ENCODE data around the gene NIPAL3. TPM values are rescaled to one million over a fixed set of nuclear protein-coding genes. Genes with fewer than 3 reads are reported as not detected.

The NIPAL3 gene
- total and polyA plus RNA-seq, 2 experiments from 2014 or later: 55.9 to 78.4 TPM

DNA sequence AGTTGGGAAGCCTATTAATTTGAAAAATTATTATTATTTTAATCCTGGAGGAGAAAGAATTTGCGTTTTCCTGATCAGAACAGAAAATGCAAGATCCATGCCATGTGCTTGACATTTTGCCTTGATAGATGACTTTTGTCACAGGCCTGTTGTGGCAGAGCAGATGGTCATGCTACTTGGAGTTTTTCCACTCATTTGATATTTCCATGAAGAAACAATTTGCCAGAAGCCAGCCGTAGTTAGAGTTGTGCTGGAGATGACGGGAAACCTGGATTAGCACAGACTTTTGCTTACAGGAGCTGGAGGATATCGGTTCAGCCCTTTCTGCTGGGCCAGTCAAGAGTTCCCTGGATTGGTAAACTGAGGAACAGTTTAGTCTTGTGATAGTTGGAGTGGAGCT lies 90.2 kb downstream of the NIPAL3 start:
- H3K79me2 ChIP-seq (ENCODE audit: insufficient read depth): peaks cover 58% of the 10 kb centered on the region
- TF ChIP-seq EZH2phosphoT487 (IDR thresholded peaks at IDR 0.05; ENCODE audit: insufficient read depth, low read depth) (no peak), EZH2 (IDR thresholded peaks at IDR 0.05; ENCODE audit: insufficient read depth, poor library complexity, severe bottlenecking) (no peak)
- DNase-seq: no peak
- H3F3A ChIP-seq (ENCODE audit: insufficient read depth): peaks cover 14% of the 10 kb centered on the region
- H3K4me3 ChIP-seq: no peak overlapping the region
- in situ Hi-C loops (cut with MboI): no loop called here
- H3K36me3 ChIP-seq (ENCODE audit: low read depth): no peaks in the 10 kb centered on the region
- H3K27me3 ChIP-seq (replicated peaks; ENCODE audit: insufficient read depth): no peaks in the 10 kb centered on the region
- no peak overlapping the region for H3K9ac ChIP-seq
- H3K4me1 ChIP-seq (ENCODE audit: insufficient read depth): peaks cover 7% of the 10 kb centered on the region; the same call in 1 of the 2 replicates
- no peaks in the 10 kb centered on the region for H4K20me1 ChIP-seq (ENCODE audit: insufficient read depth)
- no peak overlapping the region for H3K27ac ChIP-seq
- no peaks in the 10 kb centered on the region for H3K9me2 ChIP-seq (ENCODE audit: insufficient read depth)
- no peak overlapping the region for H3K4me2 ChIP-seq (ENCODE audit: unreplicated experiment)
- H2AFZ ChIP-seq: no peak overlapping the region
- WGBS, 2 experiments (ENCODE audit: low coverage in 1 of 2, low lambda C conversion rate in 2 of 2, missing lambda C conversion rate in 2 of 2): 90 to 92% methylated on average over 4 of the region's 4 CpGs
- no peaks in the 10 kb centered on the region for H3K9me3 ChIP-seq (ENCODE audit: low read depth)

DNA sequence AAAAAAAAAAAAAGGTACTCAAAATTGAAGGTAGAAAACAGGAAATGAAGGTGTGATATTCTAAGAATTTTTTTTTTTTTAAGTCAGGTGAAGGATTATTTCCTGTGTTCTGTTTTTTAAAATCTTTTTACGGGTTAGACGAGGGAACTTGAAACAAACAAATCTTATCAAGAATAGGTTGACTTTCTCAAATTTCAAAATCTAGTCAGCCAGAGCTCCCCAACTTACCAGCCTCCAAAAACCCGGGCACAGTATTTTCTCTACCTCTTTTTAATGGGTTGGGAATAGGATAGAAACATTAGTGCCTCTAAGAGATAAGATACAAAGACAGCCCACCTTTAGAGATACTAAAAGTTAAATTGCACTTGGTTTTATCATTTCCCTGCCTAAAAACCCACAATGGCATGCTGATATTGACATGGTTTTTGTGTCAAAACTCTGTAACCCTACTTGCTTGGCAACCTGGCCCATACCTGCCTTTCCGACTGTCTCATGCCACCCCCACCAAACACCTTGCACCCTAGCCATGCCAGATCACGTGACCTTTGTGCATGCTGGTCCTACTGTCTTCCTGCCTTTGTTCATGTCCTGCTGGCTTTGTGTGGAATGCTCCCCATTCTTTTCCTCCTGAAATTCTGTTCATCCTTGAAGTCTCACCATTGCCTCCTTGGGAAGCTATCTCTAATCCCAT lies 91.2 kb downstream of the NIPAL3 start:
- H4K20me1 ChIP-seq (ENCODE audit: insufficient read depth): no peaks in the 10 kb centered on the region
- H3K9ac ChIP-seq: no peak overlapping the region
- WGBS, 2 experiments (ENCODE audit: low coverage in 1 of 2, low lambda C conversion rate in 2 of 2, missing lambda C conversion rate in 2 of 2): 89 to 92% methylated on average over 5 of the region's 5 CpGs
- H3K4me1 ChIP-seq (ENCODE audit: insufficient read depth): peaks cover 7% of the 10 kb centered on the region; the same call in 1 of the 2 replicates
- in situ Hi-C loops (cut with MboI): no loop called here
- H2AFZ ChIP-seq: no peak overlapping the region
- no peak for DNase-seq
- H3F3A ChIP-seq (ENCODE audit: insufficient read depth): peaks cover 6% of the 10 kb centered on the region
- H3K27me3 ChIP-seq (replicated peaks; ENCODE audit: insufficient read depth): no peaks in the 10 kb centered on the region
- H3K9me3 ChIP-seq (ENCODE audit: low read depth): no peaks in the 10 kb centered on the region
- H3K4me3 ChIP-seq: no peak overlapping the region
- TF ChIP-seq EZH2phosphoT487 (IDR thresholded peaks at IDR 0.05; ENCODE audit: insufficient read depth, low read depth): no peak
- no peak for TF ChIP-seq EZH2 (IDR thresholded peaks at IDR 0.05; ENCODE audit: insufficient read depth, poor library complexity, severe bottlenecking)
- peaks cover 64% of the 10 kb centered on the region for H3K79me2 ChIP-seq (ENCODE audit: insufficient read depth)
- H3K36me3 ChIP-seq (ENCODE audit: low read depth): no peaks in the 10 kb centered on the region
- H3K27ac ChIP-seq: no peak overlapping the region
- H3K4me2 ChIP-seq (ENCODE audit: unreplicated experiment): no peak overlapping the region
- no peaks in the 10 kb centered on the region for H3K9me2 ChIP-seq (ENCODE audit: insufficient read depth)

- Histone ChIP-seq H3K4me2 (ENCODE audit: unreplicated experiment) (no peak overlapping the region), H3K9me2 (ENCODE audit: insufficient read depth) (no peaks in the 10 kb centered on the region), H3F3A (ENCODE audit: insufficient read depth) (peaks cover 5% of the 10 kb centered on the region; the same call in 1 of the 2 replicates), H3K4me1 (ENCODE audit: insufficient read depth) (peaks cover 7% of the 10 kb centered on the region; the same call in 1 of the 2 replicates), H4K20me1 (ENCODE audit: insufficient read depth) (no peaks in the 10 kb centered on the region), H3K36me3 (ENCODE audit: low read depth) (no peaks in the 10 kb centered on the region), H3K4me3 (no peak overlapping the region), H3K79me2 (ENCODE audit: insufficient read depth) (peaks cover 70% of the 10 kb centered on the region), H3K27ac (no peak overlapping the region), H2AFZ (no peak overlapping the region), H3K27me3 (replicated peaks; ENCODE audit: insufficient read depth) (no peaks in the 10 kb centered on the region), H3K9ac (no peak overlapping the region), H3K9me3 (ENCODE audit: low read depth) (no peaks in the 10 kb centered on the region)
- TF ChIP-seq EZH2 (IDR thresholded peaks at IDR 0.05; ENCODE audit: insufficient read depth, poor library complexity, severe bottlenecking) (no peak), EZH2phosphoT487 (IDR thresholded peaks at IDR 0.05; ENCODE audit: insufficient read depth, low read depth) (no peak)
- no peak for DNase-seq
- in situ Hi-C loops (cut with MboI): no loop called here
- WGBS, 2 experiments (ENCODE audit: low coverage in 1 of 2, low lambda C conversion rate in 2 of 2, missing lambda C conversion rate in 2 of 2): 97 to 98% methylated on average over 5 of the region's 5 CpGs
Measured at GRCh38 chr1:24507405-24507804, 91.8 kb downstream of the NIPAL3 start.

- Histone ChIP-seq H3K9me3 (ENCODE audit: low read depth) (no peaks in the 10 kb centered on the region), H3K79me2 (ENCODE audit: insufficient read depth) (peaks cover 69% of the 10 kb centered on the region), H2AFZ (no peak overlapping the region), H3K9me2 (ENCODE audit: insufficient read depth) (no peaks in the 10 kb centered on the region), H3K4me3 (no peak overlapping the region), H3K4me1 (ENCODE audit: insufficient read depth) (peaks cover 5% of the 10 kb centered on the region; the same call in 1 of the 2 replicates), H3K27ac (no peak overlapping the region), H3K27me3 (replicated peaks; ENCODE audit: insufficient read depth) (no peaks in the 10 kb centered on the region), H4K20me1 (ENCODE audit: insufficient read depth) (no peaks in the 10 kb centered on the region), H3K4me2 (ENCODE audit: unreplicated experiment) (no peak overlapping the region), H3F3A (ENCODE audit: insufficient read depth) (peaks cover 2% of the 10 kb centered on the region; the same call in 1 of the 2 replicates), H3K36me3 (ENCODE audit: low read depth) (no peaks in the 10 kb centered on the region), H3K9ac (no peak overlapping the region)
- no peak for DNase-seq
- WGBS, 2 experiments (ENCODE audit: low coverage in 1 of 2, low lambda C conversion rate in 2 of 2, missing lambda C conversion rate in 2 of 2): 94 to 97% methylated on average over 5 of the region's 5 CpGs
- in situ Hi-C loops (cut with MboI): no loop called here
- TF ChIP-seq EZH2 (IDR thresholded peaks at IDR 0.05; ENCODE audit: insufficient read depth, poor library complexity, severe bottlenecking): no peak
Measured at GRCh38 chr1:24508911-24509310, 93.3 kb downstream of the NIPAL3 start.

Measured in GM23248 (cell line).